Endothelial cell of umbilical vein (primary cell): ENCODE data around the gene FILIP1L.

Experiments
- EZH2 ChIP-seq: IDR thresholded peaks from 2 replicates; pipeline ENCODE4 v1.6.1; 2012; ENCODE audit warnings: borderline replicate concordance, low read depth, mild to moderate bottlenecking, moderate library complexity, low read length, inconsistent platforms; ENCODE audit not compliant: severe bottlenecking
- MYC ChIP-seq: IDR thresholded peaks from one replicate; pipeline ENCODE4 v1.6.1; 2011; ENCODE audit warnings: mild to moderate bottlenecking, low read depth, low read length
- POLR2A ChIP-seq: IDR thresholded peaks from 2 replicates; pipeline ENCODE4 v1.6.1; 2012; ENCODE audit warnings: low read depth, mild to moderate bottlenecking, control low read depth, low read length
- POLR2AphosphoS5 ChIP-seq: IDR thresholded peaks from 2 replicates; pipeline ENCODE4 v1.6.1; 2012; ENCODE audit warnings: low read depth, mild to moderate bottlenecking, control low read depth, low read length, moderate library complexity; ENCODE audit not compliant: insufficient read depth
- TF ChIP-seq, protein P1 (sequence below): IDR thresholded peaks from 2 replicates; pipeline ENCODE4 v1.6.1; 2011; ENCODE audit not compliant: insufficient read depth, insufficient read length
- TF ChIP-seq, protein P2 (sequence below), 2 donors: IDR thresholded peaks; 1 replicate in 1 of 2; 2 replicates in 1 of 2; pipeline ENCODE4 v1.5.1; 2011; ENCODE audit warnings: low read length in 2 of 2, mild to moderate bottlenecking in 2 of 2, moderate library complexity in 2 of 2, control low read depth in 1 of 2, inconsistent platforms in 1 of 2, low read depth in 1 of 2; ENCODE audit not compliant: insufficient read depth in 1 of 2; ENCODE audit errors: extremely low read depth in 1 of 2

DNA sequence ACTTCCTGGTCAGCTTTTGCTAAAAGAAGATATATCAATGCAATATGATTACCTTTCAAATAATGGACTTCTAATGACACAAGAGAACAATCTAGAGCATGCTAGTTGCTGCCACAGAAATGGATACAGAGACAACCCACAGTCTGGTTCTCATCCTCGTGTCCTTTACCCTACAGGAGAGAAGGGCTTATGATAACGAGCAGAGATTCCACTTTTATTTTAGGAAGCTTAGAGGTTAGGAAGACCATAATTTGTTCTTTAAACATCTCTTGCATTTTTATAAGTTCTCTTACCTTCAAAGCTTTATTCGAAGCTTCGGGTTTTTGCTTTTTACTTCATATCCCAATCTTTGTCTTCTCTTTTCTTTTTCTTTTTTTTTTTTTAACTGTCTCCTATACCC is 39.1 kb downstream of the FILIP1L start:
- TF ChIP-seq, protein P1, sequence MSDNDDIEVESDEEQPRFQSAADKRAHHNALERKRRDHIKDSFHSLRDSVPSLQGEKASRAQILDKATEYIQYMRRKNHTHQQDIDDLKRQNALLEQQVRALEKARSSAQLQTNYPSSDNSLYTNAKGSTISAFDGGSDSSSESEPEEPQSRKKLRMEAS: no peak
- TF ChIP-seq, protein P2, sequence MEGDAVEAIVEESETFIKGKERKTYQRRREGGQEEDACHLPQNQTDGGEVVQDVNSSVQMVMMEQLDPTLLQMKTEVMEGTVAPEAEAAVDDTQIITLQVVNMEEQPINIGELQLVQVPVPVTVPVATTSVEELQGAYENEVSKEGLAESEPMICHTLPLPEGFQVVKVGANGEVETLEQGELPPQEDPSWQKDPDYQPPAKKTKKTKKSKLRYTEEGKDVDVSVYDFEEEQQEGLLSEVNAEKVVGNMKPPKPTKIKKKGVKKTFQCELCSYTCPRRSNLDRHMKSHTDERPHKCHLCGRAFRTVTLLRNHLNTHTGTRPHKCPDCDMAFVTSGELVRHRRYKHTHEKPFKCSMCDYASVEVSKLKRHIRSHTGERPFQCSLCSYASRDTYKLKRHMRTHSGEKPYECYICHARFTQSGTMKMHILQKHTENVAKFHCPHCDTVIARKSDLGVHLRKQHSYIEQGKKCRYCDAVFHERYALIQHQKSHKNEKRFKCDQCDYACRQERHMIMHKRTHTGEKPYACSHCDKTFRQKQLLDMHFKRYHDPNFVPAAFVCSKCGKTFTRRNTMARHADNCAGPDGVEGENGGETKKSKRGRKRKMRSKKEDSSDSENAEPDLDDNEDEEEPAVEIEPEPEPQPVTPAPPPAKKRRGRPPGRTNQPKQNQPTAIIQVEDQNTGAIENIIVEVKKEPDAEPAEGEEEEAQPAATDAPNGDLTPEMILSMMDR (IDR thresholded peaks at IDR 0.05; ENCODE audit: extremely low read depth in 1 of 2, insufficient read depth in 1 of 2, low read depth in 1 of 2, low read length in 2 of 2): no peak
- no peak for TF ChIP-seq POLR2A
- TF ChIP-seq MYC: no peak
- no peak for TF ChIP-seq EZH2
- no peak for TF ChIP-seq POLR2AphosphoS5
